AG09309 (cell line): ENCODE measurements around the gene LRRC4C.

ENCODE experiments used
- DNase-seq: peaks from one replicate; pipeline ENCODE4 v3.0.0-alpha.2; 2010; ENCODE audit warnings: low read depth
- H3K4me3 ChIP-seq: 2 replicates; pipeline ENCODE4 v1.5.1; 2011; ENCODE audit warnings: mild to moderate bottlenecking, low read depth, low read length, moderate library complexity; ENCODE audit not compliant: control insufficient read depth
- CTCF ChIP-seq: IDR thresholded peaks from 2 replicates; pipeline ENCODE4 v1.5.1; 2011; ENCODE audit warnings: mild to moderate bottlenecking, low read depth, low read length, inconsistent platforms; ENCODE audit not compliant: insufficient read depth, control insufficient read depth; ENCODE audit errors: missing control alignments

The LRRC4C gene

GRCh38 chr11:40987776-40988435 lies 471.5 kb downstream of the LRRC4C start:
- DNase-seq, result no peak
- H3K4me3 ChIP-seq, result no peak overlapping the region
- no peak for TF ChIP-seq CTCF

GRCh38 chr11:40986320-40986719 lies 473.1 kb downstream of the LRRC4C start:
- DNase-seq, result no peak
- TF ChIP-seq CTCF, result no peak
- H3K4me3 ChIP-seq, result no peak overlapping the region

DNA sequence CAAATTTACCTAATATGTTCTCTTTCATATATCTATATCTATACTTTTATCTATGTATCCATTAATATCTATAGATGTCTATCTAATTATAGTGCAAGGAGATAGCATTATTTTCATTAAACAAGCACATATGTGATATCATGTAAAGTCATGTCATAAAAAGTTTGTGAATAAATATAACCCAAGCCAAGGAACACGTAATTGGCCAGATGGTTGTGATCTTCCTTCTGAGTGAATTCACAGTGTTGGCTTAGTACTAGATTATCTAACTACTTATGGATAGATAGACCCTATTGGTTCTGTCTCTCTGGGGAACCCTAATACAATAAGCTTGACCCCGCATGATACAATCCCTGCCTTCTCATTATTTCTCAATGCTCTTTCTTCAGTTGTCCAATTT lies 484.4 kb downstream of the LRRC4C start:
- no peak for TF ChIP-seq CTCF
- DNase-seq, result no peak
- H3K4me3 ChIP-seq, result no peak overlapping the region

DNA sequence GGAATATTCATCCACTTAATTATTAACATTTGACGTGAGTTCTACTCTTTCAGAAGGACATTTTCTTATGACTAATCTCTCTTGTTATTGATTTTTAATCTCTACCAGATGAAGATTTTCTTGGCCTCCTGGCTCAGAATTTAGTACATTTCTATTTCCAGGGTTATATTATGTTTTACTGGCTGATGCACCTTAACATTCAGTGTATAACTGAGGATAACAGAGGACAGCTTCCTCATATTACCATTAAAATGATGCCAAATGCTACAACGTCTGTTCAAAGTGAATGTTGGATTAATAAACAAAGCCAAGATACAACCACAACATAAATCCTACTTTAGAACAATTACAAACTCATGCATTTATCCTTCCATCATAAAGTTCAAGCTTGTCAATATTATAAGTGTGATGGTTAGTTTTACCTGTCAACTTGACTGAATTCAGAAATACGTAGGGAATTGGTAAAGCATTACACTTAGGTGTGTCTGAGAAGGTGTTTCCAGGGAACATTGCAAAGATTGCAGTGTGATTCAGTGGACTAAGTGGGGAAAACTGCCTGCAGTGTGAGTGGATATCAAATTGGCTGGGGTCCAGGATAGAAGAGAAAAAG lies 485.2 kb downstream of the LRRC4C start:
- H3K4me3 ChIP-seq, result no peak overlapping the region
- DNase-seq, result no peak
- no peak for TF ChIP-seq CTCF

- TF ChIP-seq CTCF, result no peak
- DNase-seq, result no peak
- H3K4me3 ChIP-seq, result no peak overlapping the region
Measured at GRCh38 chr11:40958707-40959106, 500.7 kb downstream of the LRRC4C start.

DNA sequence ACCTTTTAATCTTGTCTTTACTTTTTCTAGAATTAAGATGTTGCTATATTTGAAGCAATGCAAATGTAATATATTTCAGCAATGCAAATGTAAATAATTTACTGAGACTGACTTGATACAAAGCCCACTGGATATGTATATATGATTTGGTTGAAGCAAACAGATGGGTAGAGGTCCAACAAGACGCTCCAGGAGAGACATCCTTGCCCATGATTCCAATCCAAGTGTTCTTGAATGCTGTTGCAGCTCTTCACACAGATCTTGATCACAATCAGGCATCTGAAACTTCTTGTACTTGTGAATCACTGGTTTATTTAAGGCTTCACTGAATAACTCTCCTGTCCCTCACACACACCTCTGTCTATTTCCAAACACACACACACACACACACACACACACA lies 507.0 kb downstream of the LRRC4C start:
- TF ChIP-seq CTCF, result no peak
- no peak for DNase-seq

More for the DNA sequence above, 507.0 kb downstream of the LRRC4C start:
- H3K4me3 ChIP-seq, result no peak overlapping the region
